ENCODE results near the gene LPP. TPM values are rescaled to one million over a fixed set of nuclear protein-coding genes. Genes with fewer than 3 reads are reported as not detected.

LPP gene
- total RNA-seq, 2 donors from 2014 or later = 170 to 246 TPM

- no peak for DNase-seq
- Histone ChIP-seq H3K27ac (no peak overlapping the region), H3K9me3 (no peaks in the 10 kb centered on the region), H3K27me3 (no peaks in the 10 kb centered on the region), H3K4me3 (no peak overlapping the region), H3K36me3 (no peaks in the 10 kb centered on the region), H3K9ac (ENCODE audit: low read depth in 2 of 2, low read length in 2 of 2) (no peak overlapping the region), H3K4me1 (no peaks in the 10 kb centered on the region)
- no peak for TF ChIP-seq CTCF (IDR thresholded peaks at IDR 0.05)
- intact Hi-C loops (cut with DNase I) = no loop called here
These were observed 369.3 kb downstream of the LPP start for GRCh38 chr3:188523291-188523690.

DNA sequence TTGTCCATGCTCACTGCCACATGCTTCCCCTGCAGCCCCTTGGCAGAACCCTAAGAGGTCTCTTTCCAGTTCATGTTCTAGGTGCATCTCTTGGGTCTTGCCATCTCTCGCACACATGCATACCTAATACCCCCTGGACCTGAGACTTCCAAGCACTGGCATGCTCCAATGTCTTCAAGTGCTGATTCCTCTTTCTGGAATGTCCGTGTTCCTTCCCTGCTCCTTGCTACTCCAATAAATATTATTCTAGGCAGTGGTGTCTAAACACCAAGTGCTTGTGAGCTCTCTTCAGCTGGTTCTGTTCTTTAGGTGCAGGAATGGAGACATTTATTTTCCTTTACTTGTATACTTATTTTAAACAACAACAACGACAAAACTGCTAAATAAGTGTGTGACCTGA, 370.1 kb downstream of the LPP start:
- H3K4me1 ChIP-seq = no peaks in the 10 kb centered on the region
- no peak overlapping the region for H3K4me3 ChIP-seq
- H3K27me3 ChIP-seq = no peaks in the 10 kb centered on the region
- no peaks in the 10 kb centered on the region for H3K9me3 ChIP-seq
- no peak overlapping the region for H3K27ac ChIP-seq
- no peaks in the 10 kb centered on the region for H3K36me3 ChIP-seq
- no peak for TF ChIP-seq CTCF (IDR thresholded peaks at IDR 0.05)
- intact Hi-C loops (cut with DNase I) = no loop called here
- H3K9ac ChIP-seq (ENCODE audit: low read depth in 2 of 2, low read length in 2 of 2) = no peak overlapping the region
- no peak for DNase-seq

DNA sequence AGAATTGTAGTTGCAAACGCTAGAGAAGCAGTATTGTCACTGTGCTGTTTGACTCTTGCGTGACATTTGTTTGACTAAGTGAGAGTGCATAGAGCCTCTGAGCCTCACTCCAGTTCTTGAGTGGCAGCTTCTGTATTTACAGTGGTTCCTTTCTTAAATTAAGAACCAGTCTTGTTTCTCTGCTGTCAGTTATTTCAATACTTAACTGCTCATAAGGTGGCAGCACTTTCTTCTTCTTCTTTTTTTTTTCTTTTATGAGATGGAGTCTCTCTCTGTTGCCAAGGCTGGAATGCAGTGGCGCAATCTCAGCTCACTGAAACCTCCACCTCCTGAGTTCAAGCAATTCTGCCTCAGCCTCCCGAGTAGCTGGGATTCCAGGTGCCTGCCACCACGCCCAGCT, 372.1 kb downstream of the LPP start:
- H3K4me3 ChIP-seq = no peak overlapping the region
- H3K27me3 ChIP-seq = no peaks in the 10 kb centered on the region
- no peak for DNase-seq
- H3K4me1 ChIP-seq = no peaks in the 10 kb centered on the region
- intact Hi-C loops (cut with DNase I) = no loop called here
- no peak overlapping the region for H3K27ac ChIP-seq
- no peak overlapping the region for H3K9ac ChIP-seq (ENCODE audit: low read depth in 2 of 2, low read length in 2 of 2)
- H3K9me3 ChIP-seq = no peaks in the 10 kb centered on the region
- TF ChIP-seq CTCF (IDR thresholded peaks at IDR 0.05) = no peak
- H3K36me3 ChIP-seq = no peaks in the 10 kb centered on the region

- no peak for DNase-seq
- no peaks in the 10 kb centered on the region for H3K27me3 ChIP-seq
- no peaks in the 10 kb centered on the region for H3K4me1 ChIP-seq
- no peak overlapping the region for H3K9ac ChIP-seq (ENCODE audit: low read depth in 2 of 2, low read length in 2 of 2)
- no peak overlapping the region for H3K4me3 ChIP-seq
- intact Hi-C loops (cut with DNase I) = no loop called here
- no peak for TF ChIP-seq CTCF (IDR thresholded peaks at IDR 0.05)
- no peaks in the 10 kb centered on the region for H3K9me3 ChIP-seq
- H3K27ac ChIP-seq = no peak overlapping the region
- no peaks in the 10 kb centered on the region for H3K36me3 ChIP-seq
These were observed 373.4 kb downstream of the LPP start for GRCh38 chr3:188527389-188527788.

DNA sequence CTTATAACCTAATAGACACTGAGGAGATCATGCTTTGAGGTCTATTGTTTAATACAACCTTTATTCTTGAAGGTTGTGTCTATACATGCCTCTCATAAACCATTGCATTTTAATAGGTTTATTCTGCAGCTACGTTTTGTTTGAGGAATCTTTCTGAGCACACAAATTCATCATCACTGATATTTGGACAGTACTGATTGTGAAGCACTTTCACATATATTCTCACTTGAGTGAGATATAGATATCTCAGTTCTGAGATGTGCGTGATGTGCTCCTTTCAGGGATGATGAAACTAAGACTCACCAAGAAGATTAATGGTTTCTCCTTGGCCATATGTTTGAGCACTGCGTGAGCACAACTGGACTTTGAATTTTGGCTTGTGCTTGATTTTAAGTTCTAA, 374.4 kb downstream of the LPP start:
- intact Hi-C loops (cut with DNase I) = no loop called here
- DNase-seq = no peak
- Histone ChIP-seq H3K36me3 (no peaks in the 10 kb centered on the region), H3K9me3 (no peaks in the 10 kb centered on the region), H3K9ac (ENCODE audit: low read depth in 2 of 2, low read length in 2 of 2) (no peak overlapping the region), H3K4me3 (no peak overlapping the region), H3K27ac (no peak overlapping the region), H3K27me3 (no peaks in the 10 kb centered on the region), H3K4me1 (no peaks in the 10 kb centered on the region)
- TF ChIP-seq CTCF (IDR thresholded peaks at IDR 0.05) = no peak

- Histone ChIP-seq H3K9me3 (no peaks in the 10 kb centered on the region), H3K27ac (no peak overlapping the region), H3K4me1 (no peaks in the 10 kb centered on the region), H3K9ac (ENCODE audit: low read depth in 2 of 2, low read length in 2 of 2) (no peak overlapping the region), H3K27me3 (no peaks in the 10 kb centered on the region), H3K4me3 (no peak overlapping the region), H3K36me3 (no peaks in the 10 kb centered on the region)
- intact Hi-C loops (cut with DNase I) = no loop called here
- no peak for TF ChIP-seq CTCF (IDR thresholded peaks at IDR 0.05)
- DNase-seq = no peak
These were observed 375.3 kb downstream of the LPP start for GRCh38 chr3:188529228-188529627.

All from colonic mucosa (tissue), 4 donors.